ENCODE results near the gene SEMA4D.

SEMA4D gene

GRCh38 chr9:89388084-89388867 lies 109.6 kb downstream of the SEMA4D start:
- no peaks in the 10 kb centered on the region for H3K4me1 Mint-ChIP-seq
- H3K27ac Mint-ChIP-seq: no peak overlapping the region
- no peak for TF ChIP-seq CTCF (IDR thresholded peaks at IDR 0.05; ENCODE audit: unreplicated experiment in 3 of 3)
- H3K36me3 Mint-ChIP-seq (ENCODE audit: low read depth): peaks cover 50% of the 10 kb centered on the region
- H3K27me3 Mint-ChIP-seq (ENCODE audit: low read depth): no peaks in the 10 kb centered on the region
- no peaks in the 10 kb centered on the region for H3K9me3 Mint-ChIP-seq
- no peak overlapping the region for H3K4me3 Mint-ChIP-seq

GRCh38 chr9:89387197-89387849 lies 110.6 kb downstream of the SEMA4D start:
- Mint-ChIP-seq H3K27me3 (ENCODE audit: low read depth) (no peaks in the 10 kb centered on the region), H3K36me3 (ENCODE audit: low read depth) (peaks cover 46% of the 10 kb centered on the region)

GRCh38 chr9:89386797-89387196 lies 111.1 kb downstream of the SEMA4D start:
- no peak for TF ChIP-seq CTCF (IDR thresholded peaks at IDR 0.05; ENCODE audit: unreplicated experiment in 3 of 3)
- no peak overlapping the region for H3K4me3 Mint-ChIP-seq
- peaks cover 46% of the 10 kb centered on the region for H3K36me3 Mint-ChIP-seq (ENCODE audit: low read depth)
- H3K9me3 Mint-ChIP-seq: no peaks in the 10 kb centered on the region
- H3K4me1 Mint-ChIP-seq: no peaks in the 10 kb centered on the region
- H3K27ac Mint-ChIP-seq: no peak overlapping the region
- no peaks in the 10 kb centered on the region for H3K27me3 Mint-ChIP-seq (ENCODE audit: low read depth)

More at GRCh38 chr9:89387197-89387849, 110.6 kb downstream of the SEMA4D start:
- H3K4me1 Mint-ChIP-seq: no peaks in the 10 kb centered on the region
- H3K9me3 Mint-ChIP-seq: no peaks in the 10 kb centered on the region
- H3K4me3 Mint-ChIP-seq: no peak overlapping the region
- H3K27ac Mint-ChIP-seq: no peak overlapping the region
- TF ChIP-seq CTCF (IDR thresholded peaks at IDR 0.05; ENCODE audit: unreplicated experiment in 3 of 3): no peak

GRCh38 chr9:89386206-89386605 lies 111.7 kb downstream of the SEMA4D start:
- no peak for TF ChIP-seq CTCF (IDR thresholded peaks at IDR 0.05; ENCODE audit: unreplicated experiment in 3 of 3)
- Mint-ChIP-seq H3K4me3 (no peak overlapping the region), H3K4me1 (no peaks in the 10 kb centered on the region), H3K36me3 (ENCODE audit: low read depth) (peaks cover 49% of the 10 kb centered on the region), H3K9me3 (no peaks in the 10 kb centered on the region), H3K27me3 (ENCODE audit: low read depth) (no peaks in the 10 kb centered on the region), H3K27ac (no peak overlapping the region)

- no peaks in the 10 kb centered on the region for H3K4me1 Mint-ChIP-seq
- H3K27me3 Mint-ChIP-seq (ENCODE audit: low read depth): no peaks in the 10 kb centered on the region
- H3K27ac Mint-ChIP-seq: no peak overlapping the region
- H3K4me3 Mint-ChIP-seq: no peak overlapping the region
- peaks cover 46% of the 10 kb centered on the region for H3K36me3 Mint-ChIP-seq (ENCODE audit: low read depth)
- no peaks in the 10 kb centered on the region for H3K9me3 Mint-ChIP-seq
- TF ChIP-seq CTCF (IDR thresholded peaks at IDR 0.05; ENCODE audit: unreplicated experiment in 3 of 3): no peak
Observed at GRCh38 chr9:89384783-89385182, 113.1 kb downstream of the SEMA4D start.
